Measurements from ENCODE around the gene KCND2. TPM values are rescaled to one million over a fixed set of nuclear protein-coding genes. Genes with fewer than 3 reads are reported as not detected.

The KCND2 gene
- total and polyA plus RNA-seq, 2 of the 8 experiments (the other 6 are each of a cell fraction or from before 2014, with no cell fraction given) = 4.6 to 7.7 TPM

- TF ChIP-seq CHD7 (IDR thresholded peaks at IDR 0.05; ENCODE audit: insufficient replicate concordance, low read length) (no peak), RXRA (IDR thresholded peaks at IDR 0.05; ENCODE audit: insufficient read depth, low read depth, low read length) (no peak), JUN (IDR thresholded peaks at IDR 0.05; ENCODE audit: low read depth, low read length) (no peak), HDAC2 (IDR thresholded peaks at IDR 0.05; ENCODE audit: borderline replicate concordance in 1 of 2, low read depth in 2 of 2, low read length in 2 of 2) (no peak), EGR1 (IDR thresholded peaks at IDR 0.05; ENCODE audit: borderline replicate concordance, low read depth, low read length) (no peak), BCL11A (IDR thresholded peaks at IDR 0.05; ENCODE audit: low read depth in 2 of 2, low read length in 2 of 2) (no peak), TCF12 (IDR thresholded peaks at IDR 0.05; ENCODE audit: low read depth, low read length) (no peak), SAP30 (IDR thresholded peaks at IDR 0.05; ENCODE audit: insufficient read depth, insufficient replicate concordance, low read length) (no peak), EZH2 (IDR thresholded peaks at IDR 0.05; ENCODE audit: low read depth, low read length, severe bottlenecking) (no peak), SP1 (IDR thresholded peaks at IDR 0.05; ENCODE audit: low read depth, low read length) (no peak), ATF3 (IDR thresholded peaks at IDR 0.05; ENCODE audit: insufficient read depth, low read depth, low read length) (no peak)
These were observed 266.3 kb downstream of the KCND2 start (continued) for GRCh38 chr7:120539321-120539720.
